Uterus (tissue), 2 donors: ENCODE measurements around the gene NFATC1.

ENCODE experiments used
- POLR2A ChIP-seq, 2 donors: fragments of 450-650 bp; IDR thresholded peaks; one replicate each; pipeline ENCODE4 v1.6.1; 2016; ENCODE audit warnings: antibody characterized with exemption in 2 of 2, mild to moderate bottlenecking in 1 of 2, moderate library complexity in 1 of 2
- TF ChIP-seq, protein P1 (sequence below), 4 experiments: fragments of 200-600 bp in 2 of 4; fragments of 450-650 bp in 2 of 4; sonication (generic) in 2 of 4; IDR thresholded peaks; one replicate each; pipeline ENCODE4 v1.5.1; 2016 to 2019; ENCODE audit warnings: antibody characterized with exemption in 4 of 4, mild to moderate bottlenecking in 2 of 4, moderate library complexity in 1 of 4

DNA sequence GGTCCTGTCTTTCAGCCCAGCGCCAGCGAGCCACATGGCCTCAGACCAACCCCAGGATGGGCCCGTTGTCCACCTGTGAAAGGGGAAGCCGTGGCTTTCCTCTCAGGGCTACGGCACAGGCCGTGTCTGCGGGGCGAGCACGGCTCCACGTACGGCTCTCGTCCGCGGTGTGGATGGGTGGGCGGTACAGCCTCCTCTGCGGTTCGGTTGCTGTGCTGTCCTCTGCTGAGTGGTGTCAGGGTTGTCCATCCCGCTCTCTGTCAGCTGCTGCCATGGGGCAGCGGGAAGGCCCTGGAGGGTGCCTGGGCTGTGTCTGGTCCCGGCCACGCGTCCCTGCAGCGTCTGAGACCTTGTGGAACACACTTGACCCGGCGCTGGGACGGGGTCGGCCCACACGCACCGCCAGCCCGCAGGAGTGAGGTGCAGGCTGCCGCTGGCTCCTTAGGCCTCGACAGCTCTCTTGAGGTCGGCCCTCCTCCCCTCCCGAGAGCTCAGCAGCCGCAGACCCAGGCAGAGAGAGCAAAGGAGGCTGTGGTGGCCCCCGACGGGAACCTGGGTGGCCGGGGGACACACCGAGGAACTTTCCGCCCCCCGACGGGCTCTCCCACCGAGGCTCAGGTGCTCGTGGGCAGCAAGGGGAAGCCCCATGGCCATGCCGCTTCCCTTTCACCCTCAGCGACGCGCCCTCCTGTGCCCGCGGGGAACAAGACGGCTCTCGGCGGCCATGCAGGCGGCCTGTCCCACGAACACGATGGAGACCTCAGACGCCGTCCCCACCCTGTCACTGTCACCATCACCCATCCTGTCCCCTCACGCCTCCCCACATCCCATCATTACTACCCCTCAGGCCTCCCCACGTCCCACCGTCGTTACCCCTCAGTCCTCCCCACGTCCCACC, 128.7 kb downstream of the NFATC1 start:
- TF ChIP-seq, protein P1, sequence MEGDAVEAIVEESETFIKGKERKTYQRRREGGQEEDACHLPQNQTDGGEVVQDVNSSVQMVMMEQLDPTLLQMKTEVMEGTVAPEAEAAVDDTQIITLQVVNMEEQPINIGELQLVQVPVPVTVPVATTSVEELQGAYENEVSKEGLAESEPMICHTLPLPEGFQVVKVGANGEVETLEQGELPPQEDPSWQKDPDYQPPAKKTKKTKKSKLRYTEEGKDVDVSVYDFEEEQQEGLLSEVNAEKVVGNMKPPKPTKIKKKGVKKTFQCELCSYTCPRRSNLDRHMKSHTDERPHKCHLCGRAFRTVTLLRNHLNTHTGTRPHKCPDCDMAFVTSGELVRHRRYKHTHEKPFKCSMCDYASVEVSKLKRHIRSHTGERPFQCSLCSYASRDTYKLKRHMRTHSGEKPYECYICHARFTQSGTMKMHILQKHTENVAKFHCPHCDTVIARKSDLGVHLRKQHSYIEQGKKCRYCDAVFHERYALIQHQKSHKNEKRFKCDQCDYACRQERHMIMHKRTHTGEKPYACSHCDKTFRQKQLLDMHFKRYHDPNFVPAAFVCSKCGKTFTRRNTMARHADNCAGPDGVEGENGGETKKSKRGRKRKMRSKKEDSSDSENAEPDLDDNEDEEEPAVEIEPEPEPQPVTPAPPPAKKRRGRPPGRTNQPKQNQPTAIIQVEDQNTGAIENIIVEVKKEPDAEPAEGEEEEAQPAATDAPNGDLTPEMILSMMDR (IDR thresholded peaks at IDR 0.05) = no peak
- TF ChIP-seq POLR2A (IDR thresholded peaks at IDR 0.05) = no peak
